GM13976 (cell line): ENCODE measurements around the gene CACNA1A.

Experiments used
- DNase-seq: peaks from one replicate; pipeline ENCODE4 v3.0.0; 2012; ENCODE audit warnings: low spot score
- in situ Hi-C: fragments of 300-500 bp; cut with MboI; formaldehyde crosslinking; loops from one replicate; pipeline ENCODE4 v1.12.0; 2022; ENCODE audit warnings: low sequenced_read_pairs, mixed read lengths, inconsistent platforms; ENCODE audit not compliant: unreplicated experiment
- TF ChIP-seq, protein P1 (sequence below): IDR thresholded peaks from 2 replicates; pipeline ENCODE4 v1.5.1; 2012; ENCODE audit warnings: borderline replicate concordance, mild to moderate bottlenecking; ENCODE audit not compliant: insufficient read depth; ENCODE audit errors: extremely low read depth, missing control alignments, control extremely low read depth

CACNA1A gene

DNA sequence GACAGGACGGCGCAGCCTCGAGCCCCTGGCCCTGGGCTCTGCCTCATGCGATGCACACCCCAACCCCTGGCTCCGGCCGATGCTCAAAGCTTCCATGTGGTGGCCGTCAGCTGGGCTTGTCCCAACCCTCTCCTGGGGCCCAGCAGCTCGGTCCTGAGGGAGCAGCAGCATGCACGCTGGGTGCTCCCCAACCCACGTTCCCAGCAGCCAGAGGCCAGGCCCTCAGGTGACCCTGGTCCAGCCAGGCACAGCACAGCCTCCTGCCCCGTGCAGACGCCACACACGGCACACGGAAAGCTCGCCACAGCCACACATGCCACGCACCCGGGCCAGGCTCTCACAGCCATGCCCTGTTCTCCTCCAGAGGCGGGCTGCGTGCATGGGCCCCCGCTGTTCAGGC, 295.3 kb downstream of the CACNA1A start:
- DNase-seq: no peak
- in situ Hi-C loops: no loop called here
- TF ChIP-seq, protein P1, sequence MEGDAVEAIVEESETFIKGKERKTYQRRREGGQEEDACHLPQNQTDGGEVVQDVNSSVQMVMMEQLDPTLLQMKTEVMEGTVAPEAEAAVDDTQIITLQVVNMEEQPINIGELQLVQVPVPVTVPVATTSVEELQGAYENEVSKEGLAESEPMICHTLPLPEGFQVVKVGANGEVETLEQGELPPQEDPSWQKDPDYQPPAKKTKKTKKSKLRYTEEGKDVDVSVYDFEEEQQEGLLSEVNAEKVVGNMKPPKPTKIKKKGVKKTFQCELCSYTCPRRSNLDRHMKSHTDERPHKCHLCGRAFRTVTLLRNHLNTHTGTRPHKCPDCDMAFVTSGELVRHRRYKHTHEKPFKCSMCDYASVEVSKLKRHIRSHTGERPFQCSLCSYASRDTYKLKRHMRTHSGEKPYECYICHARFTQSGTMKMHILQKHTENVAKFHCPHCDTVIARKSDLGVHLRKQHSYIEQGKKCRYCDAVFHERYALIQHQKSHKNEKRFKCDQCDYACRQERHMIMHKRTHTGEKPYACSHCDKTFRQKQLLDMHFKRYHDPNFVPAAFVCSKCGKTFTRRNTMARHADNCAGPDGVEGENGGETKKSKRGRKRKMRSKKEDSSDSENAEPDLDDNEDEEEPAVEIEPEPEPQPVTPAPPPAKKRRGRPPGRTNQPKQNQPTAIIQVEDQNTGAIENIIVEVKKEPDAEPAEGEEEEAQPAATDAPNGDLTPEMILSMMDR: no peak

GRCh38 chr19:13210339-13210775, 295.9 kb downstream of the CACNA1A start:
- TF ChIP-seq, protein P1: no peak
- no peak for DNase-seq
- in situ Hi-C loops: no loop called here

DNA sequence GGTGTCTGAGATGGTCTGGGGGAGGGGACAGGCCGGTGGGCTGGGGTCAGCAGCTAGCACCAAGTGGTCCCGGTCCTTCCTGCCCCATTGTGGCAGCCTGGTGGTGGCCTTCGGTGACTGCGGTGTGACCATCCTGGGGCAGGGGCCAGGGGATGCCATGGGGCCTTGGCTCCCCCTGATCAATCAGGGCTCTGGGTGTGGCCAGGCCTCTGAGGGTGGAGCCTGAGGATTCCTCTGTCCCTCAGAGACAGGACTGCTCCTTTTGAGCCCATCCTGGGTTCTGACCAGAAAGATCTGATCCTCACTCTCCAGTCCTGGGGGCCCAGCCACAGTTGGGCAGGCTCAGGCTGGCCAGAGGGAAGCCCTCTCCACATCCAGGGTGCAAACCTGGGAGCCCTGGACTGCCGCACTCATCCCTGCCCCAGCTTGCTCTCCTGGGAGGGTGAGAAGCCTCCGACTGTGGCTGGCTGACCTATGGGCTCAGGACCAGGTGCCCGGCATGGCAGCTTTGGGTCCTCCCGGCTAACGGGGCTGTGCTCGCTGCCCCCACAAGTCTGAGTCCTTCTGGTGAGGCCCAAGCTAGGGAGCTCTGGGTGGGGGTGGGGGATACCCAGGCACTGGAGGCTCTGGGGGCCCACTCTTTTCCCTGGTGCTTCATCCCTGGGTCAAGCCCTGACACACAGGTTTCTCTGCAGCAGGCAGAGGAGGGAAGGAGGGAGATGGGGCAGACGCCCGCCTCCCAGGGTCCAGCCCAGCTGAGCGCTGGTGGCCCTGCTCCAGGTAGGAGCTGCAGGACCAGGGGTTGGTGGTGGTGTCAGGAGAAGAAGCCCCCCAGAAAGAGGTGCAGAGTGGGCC, 296.6 kb downstream of the CACNA1A start:
- in situ Hi-C loops: no loop called here
- TF ChIP-seq, protein P1: no peak
- DNase-seq: peak; percentile 73

DNA sequence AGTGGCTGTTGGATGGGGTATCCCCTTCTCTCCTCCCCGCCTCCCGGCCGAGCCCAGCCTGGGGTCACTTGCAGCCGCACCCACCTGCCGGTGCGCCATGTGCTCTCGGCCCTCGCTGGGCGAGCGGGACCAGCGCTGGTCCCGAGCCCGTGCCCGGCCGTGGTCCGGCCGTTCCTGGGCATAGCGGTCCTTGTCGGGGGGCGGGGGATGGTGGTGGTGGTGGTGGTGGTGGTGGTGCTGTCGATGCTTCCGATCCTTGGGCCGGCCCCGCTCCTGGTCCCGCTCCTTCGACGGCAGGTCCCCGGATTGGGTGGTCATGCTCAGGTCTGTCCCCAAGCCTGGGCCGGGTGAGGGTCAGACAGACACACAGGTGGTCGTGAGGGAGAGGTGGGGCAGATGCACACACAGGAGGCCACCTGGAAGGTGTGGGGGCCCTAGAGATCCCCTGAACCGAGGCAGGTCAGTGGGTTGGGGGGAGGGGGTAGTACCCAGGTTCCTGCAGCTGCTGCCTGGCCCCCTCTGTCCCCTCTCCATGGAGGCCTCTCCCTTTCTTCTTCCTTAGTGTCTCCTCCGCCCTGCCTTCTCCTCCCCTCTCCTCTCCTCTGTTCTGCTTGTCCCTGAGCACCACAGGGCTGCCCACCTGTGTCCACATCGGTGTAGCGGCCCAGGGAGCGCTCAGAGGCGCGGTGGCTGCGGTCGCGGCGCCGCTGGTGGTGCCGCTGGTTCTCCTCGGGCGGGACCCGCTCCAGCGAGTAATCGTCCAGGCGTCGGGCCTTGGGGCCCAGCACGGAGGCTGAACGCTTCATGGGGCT, 297.4 kb downstream of the CACNA1A start:
- in situ Hi-C loops: no loop called here
- TF ChIP-seq, protein P1: no peak
- DNase-seq: peak; percentile 81

- TF ChIP-seq, protein P1: no peak
- in situ Hi-C loops: no loop called here
- peak; percentile 92 for DNase-seq
Observed at GRCh38 chr19:13207846-13208671, 298.2 kb downstream of the CACNA1A start.

DNA sequence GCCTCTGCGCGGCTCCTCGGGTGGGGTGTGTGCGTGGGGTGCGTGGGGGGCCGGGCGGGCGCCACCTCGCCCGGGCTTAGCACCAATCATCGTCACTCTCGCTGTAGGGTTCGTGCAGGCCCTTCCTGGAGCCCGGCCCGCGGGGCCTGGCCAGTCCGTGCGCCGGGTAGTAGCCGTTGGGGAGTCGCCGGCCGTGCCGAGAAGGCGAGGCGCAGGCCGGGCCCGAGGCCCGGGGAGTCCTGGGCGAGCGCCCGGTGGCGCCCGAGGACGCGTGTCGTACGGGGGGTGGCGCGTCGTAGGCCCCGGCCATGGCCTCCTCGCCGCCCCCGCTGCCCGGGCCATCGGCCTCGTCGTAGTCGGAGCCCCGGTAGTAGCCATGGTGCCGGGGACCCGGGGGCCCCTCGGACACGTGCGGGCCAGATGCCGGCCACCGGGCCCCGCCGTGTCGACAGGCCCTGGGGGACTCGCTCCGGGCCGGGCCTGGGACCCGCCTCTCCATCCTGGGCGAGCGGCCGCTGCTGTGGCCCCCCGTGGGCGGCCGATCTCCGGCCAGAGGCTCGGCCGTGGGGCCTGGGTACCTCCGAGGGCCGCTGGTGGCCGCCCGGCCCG, 298.9 kb downstream of the CACNA1A start:
- DNase-seq: no peak
- in situ Hi-C loops: no loop called here
- TF ChIP-seq, protein P1: no peak
